Keratinocyte (primary cell): ENCODE results near the gene SLC27A5. TPM values are rescaled to one million over a fixed set of nuclear protein-coding genes. Genes with fewer than 3 reads are reported as not detected.

Experiments used
- DNase-seq: peaks from one replicate; pipeline ENCODE4 v3.0.0-alpha.2; 2011; ENCODE audit warnings: low read depth, missing footprints, low spot score
- FAIRE-seq: peaks from 2 replicates; lab custom pipeline; 2011; peaks lifted over from hg19 to GRCh38; lab: Jason Lieb, UNC
- H2AFZ ChIP-seq: 2 replicates; pipeline ENCODE4 v1.6.0; 2012; ENCODE audit warnings: low read length, control low read depth, inconsistent platforms; ENCODE audit not compliant: control insufficient read depth
- H3K27ac ChIP-seq: 2 replicates; pipeline ENCODE4 v1.5.1; 2011; ENCODE audit warnings: low read length; ENCODE audit not compliant: control insufficient read depth, insufficient read depth
- H3K27me3 ChIP-seq: 3 replicates; pipeline ENCODE4 v1.6.0; 2011; ENCODE audit warnings: low read length; ENCODE audit not compliant: control insufficient read depth, insufficient read depth; ENCODE audit errors: extremely low read depth
- H3K36me3 ChIP-seq, 2 experiments: 2 replicates in 1 of 2; 3 replicates in 1 of 2; pipeline ENCODE4 v1.5.1; 2011; ENCODE audit warnings: low read length in 2 of 2, mild to moderate bottlenecking in 1 of 2; ENCODE audit not compliant: control insufficient read depth in 2 of 2, insufficient read depth in 2 of 2; ENCODE audit errors: extremely low read depth in 1 of 2
- H3K4me1 ChIP-seq: 3 replicates; pipeline ENCODE4 v1.5.1; 2011; ENCODE audit warnings: low read length; ENCODE audit not compliant: control insufficient read depth, insufficient read depth; ENCODE audit errors: extremely low read depth
- H3K4me2 ChIP-seq: 3 replicates; pipeline ENCODE4 v1.6.0; 2011; ENCODE audit warnings: low read depth, low read length; ENCODE audit not compliant: control insufficient read depth, insufficient read depth; ENCODE audit errors: extremely low read depth
- H3K4me3 ChIP-seq, 3 experiments: fragments of 200-600 bp in 1 of 3; sonication (generic) in 1 of 3; 2 replicates in 2 of 3; 3 replicates in 1 of 3; pipeline ENCODE4 v1.5.1; 2011 to 2016; ENCODE audit warnings: low read length in 3 of 3, mild to moderate bottlenecking in 3 of 3, control low read depth in 2 of 3, inconsistent platforms in 1 of 3, low read depth in 1 of 3, mixed read lengths in 1 of 3, mixed run types in 1 of 3, moderate library complexity in 1 of 3; ENCODE audit not compliant: control insufficient read depth in 2 of 3, insufficient read depth in 2 of 3; ENCODE audit errors: extremely low read depth in 1 of 3
- H3K79me2 ChIP-seq: 2 replicates; pipeline ENCODE4 v1.6.0; 2012; ENCODE audit warnings: low read length; ENCODE audit not compliant: control insufficient read depth, insufficient read depth
- H3K9ac ChIP-seq: 3 replicates; pipeline ENCODE4 v1.6.0; 2011; ENCODE audit warnings: low read length; ENCODE audit not compliant: control insufficient read depth, insufficient read depth; ENCODE audit errors: extremely low read depth
- H3K9me1 ChIP-seq: 3 replicates; pipeline ENCODE4 v1.6.0; 2011; ENCODE audit warnings: low read length; ENCODE audit not compliant: control insufficient read depth, insufficient read depth; ENCODE audit errors: extremely low read depth
- H3K9me3 ChIP-seq: 2 replicates; pipeline ENCODE4 v1.5.1; 2012; ENCODE audit warnings: low read depth, low read length; ENCODE audit not compliant: control insufficient read depth
- H4K20me1 ChIP-seq: 3 replicates; pipeline ENCODE4 v1.6.0; 2011; ENCODE audit warnings: low read length; ENCODE audit not compliant: control insufficient read depth, insufficient read depth; ENCODE audit errors: extremely low read depth
- EZH2 ChIP-seq: IDR thresholded peaks from one replicate; pipeline ENCODE4 v1.6.1; 2012; ENCODE audit warnings: inconsistent platforms, mild to moderate bottlenecking, low read length, moderate library complexity
- dilution Hi-C: fragments of 300-500 bp; cut with MboI; formaldehyde crosslinking; loops from one replicate; pipeline ENCODE4 v1.7.0; 2020; ENCODE audit warnings: low sequenced_read_pairs; ENCODE audit not compliant: extremely low pct_ligation_motif_present
- polyA plus RNA-seq, 5 experiments: library from polyadenylated mRNA; depleted of rRNA in 3 of 5; stranded (reverse) in 3 of 5; stranded (forward) in 1 of 5; unstranded in 1 of 5; fragments of >200 nt; gene quantifications; 1 replicate in 1 of 5; 2 replicates in 3 of 5; 3 replicates in 1 of 5; pipeline versions ENCODE4 v1.2.1 to v1.2.3, GENCODE V29; 2011 to 2012; ENCODE audit warnings: missing spikeins in 2 of 5, low read depth in 1 of 5, low replicate concordance in 1 of 5
- TF ChIP-seq, protein P1 (sequence below), 3 experiments: IDR thresholded peaks in 1 of 3; conservative IDR thresholded peaks in 1 of 3; optimal IDR thresholded peaks in 1 of 3; 2 replicates in 2 of 3; 3 replicates in 1 of 3; pipeline versions ENCODE3 to v1.5.1; 2011; ENCODE audit warnings: low read length in 3 of 3, mild to moderate bottlenecking in 3 of 3, moderate library complexity in 2 of 3, control low read depth in 1 of 3, inconsistent platforms in 1 of 3; ENCODE audit not compliant: insufficient read depth in 2 of 3; ENCODE audit errors: extremely low read depth in 1 of 3

SLC27A5 gene
- polyA plus RNA-seq, 1 donor (not counting 4 experiments of a cell fraction or from before 2014, with no cell fraction given) = 13.4 TPM

DNA sequence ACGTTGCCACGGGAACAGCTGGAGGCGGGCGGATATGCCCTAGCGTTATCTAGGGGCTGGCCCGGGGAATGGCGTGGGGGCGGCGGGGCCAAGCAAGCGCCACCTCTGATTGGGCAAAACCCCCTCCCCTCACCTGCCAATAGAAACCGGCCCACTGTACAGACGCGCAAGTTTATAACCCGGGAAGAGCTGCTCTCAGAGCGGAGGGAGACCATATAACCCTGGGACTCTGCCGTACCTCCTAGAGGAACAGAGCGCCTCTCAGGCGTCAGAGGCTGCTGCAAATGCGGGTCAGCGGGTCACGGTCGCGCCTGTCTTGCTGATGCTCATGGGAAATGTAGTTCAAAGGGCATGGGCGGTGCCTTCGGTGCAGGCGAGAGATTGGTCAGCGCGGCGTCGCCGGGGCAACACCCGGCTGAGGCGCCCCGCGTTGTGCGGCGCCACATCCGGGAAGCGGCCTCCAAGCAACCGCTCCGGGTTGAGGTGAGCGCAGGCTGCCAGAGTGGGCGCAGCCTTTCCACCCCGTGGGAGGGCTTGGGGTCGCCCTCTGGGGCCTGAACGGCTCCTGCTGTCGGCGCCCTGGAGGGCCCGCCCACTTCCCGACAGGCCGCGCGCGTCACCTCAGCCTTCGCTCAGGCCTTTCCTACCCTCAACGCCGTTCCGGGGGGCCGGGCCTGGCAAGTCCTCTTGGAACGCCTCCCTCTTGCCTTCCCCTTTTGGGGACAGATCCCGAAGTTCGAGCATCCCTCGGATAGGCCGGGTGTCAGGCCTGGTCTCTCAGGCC is 35.9 kb downstream of the SLC27A5 start, which contains the start of gene ZNF446:
TSS of gene ZNF446 (plus strand) at position 639 of the 784 bp plus-strand sequence. CDS start 867 bp downstream, outside the sequence.
- no peaks in the 10 kb centered on the region for H3K9me3 ChIP-seq
- dilution Hi-C loops = no loop called here
- DNase-seq = peak; percentile 72
- no peaks in the 10 kb centered on the region for H3K79me2 ChIP-seq
- peak within 1 kb of the TSS; percentile 85 for H2AFZ ChIP-seq
- TF ChIP-seq EZH2 = no peak
- peak within 1 kb of the TSS; percentile 63 for H3K27ac ChIP-seq
- peak within 1 kb of the TSS; percentile 80 for H3K9ac ChIP-seq
- FAIRE-seq = peak; percentile 71
- H3K36me3 ChIP-seq = peaks cover 7 to 15% of the 10 kb centered on the region in 2 experiments
- peaks cover 15% of the 10 kb centered on the region for H3K4me1 ChIP-seq
- no peaks in the 10 kb centered on the region for H3K27me3 ChIP-seq
- H3K4me2 ChIP-seq = peak within 1 kb of the TSS; percentile 91
- no peaks in the 10 kb centered on the region for H4K20me1 ChIP-seq
- no peaks in the 10 kb centered on the region for H3K9me1 ChIP-seq
- H3K4me3 ChIP-seq = peak within 1 kb of the TSS; percentile 62 to 83 (median 68)

DNA sequence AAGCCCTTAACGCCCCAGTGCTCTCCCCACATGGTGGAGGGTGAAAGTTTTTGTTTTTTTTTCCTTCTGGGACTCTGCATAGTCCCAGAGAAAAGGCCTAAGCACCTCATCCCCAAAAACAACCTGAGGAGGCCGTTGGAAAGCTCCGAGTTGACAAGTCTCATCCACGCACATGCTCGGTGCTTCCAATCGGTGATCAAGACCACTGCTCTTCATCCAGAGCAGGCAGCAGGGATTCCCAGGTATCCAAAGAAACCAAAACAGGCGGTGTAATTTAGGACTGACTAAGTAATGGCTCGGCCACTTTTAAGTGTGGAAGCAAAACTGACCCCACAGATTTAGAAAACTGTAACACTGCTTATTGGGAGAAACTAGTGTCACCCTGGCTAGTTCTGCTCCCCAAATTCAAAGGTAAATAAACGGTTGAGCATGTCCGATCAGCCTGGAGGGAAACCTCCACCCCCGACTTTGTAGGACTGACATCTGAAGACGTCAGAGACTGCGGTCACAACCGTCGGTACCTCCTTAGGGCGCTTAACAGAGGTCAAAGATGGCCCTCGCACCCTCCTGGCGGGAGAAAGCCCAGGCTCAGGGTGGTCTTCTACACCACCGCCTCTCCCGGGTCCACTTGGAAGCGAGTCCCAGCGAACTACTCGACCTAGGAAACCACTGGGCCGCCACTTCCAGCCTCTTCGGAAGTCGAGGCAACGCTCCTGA is 36.6 kb downstream of the SLC27A5 start:
- peaks cover 7 to 12% of the 10 kb centered on the region in 2 experiments for H3K36me3 ChIP-seq
- H3K9me1 ChIP-seq = no peaks in the 10 kb centered on the region
- H3K27me3 ChIP-seq = no peaks in the 10 kb centered on the region
- H3K27ac ChIP-seq = peak overlapping the region; percentile 63
- no peaks in the 10 kb centered on the region for H3K9me3 ChIP-seq
- dilution Hi-C loops = no loop called here
- H3K4me3 ChIP-seq = peak overlapping the region; percentile 62 to 83 (median 68)
- FAIRE-seq = no peak
- no peak overlapping the region for H2AFZ ChIP-seq
- H4K20me1 ChIP-seq = no peaks in the 10 kb centered on the region
- peak overlapping the region; percentile 80 for H3K9ac ChIP-seq
- peaks cover 15% of the 10 kb centered on the region for H3K4me1 ChIP-seq
- H3K79me2 ChIP-seq = no peaks in the 10 kb centered on the region
- TF ChIP-seq, protein P1, sequence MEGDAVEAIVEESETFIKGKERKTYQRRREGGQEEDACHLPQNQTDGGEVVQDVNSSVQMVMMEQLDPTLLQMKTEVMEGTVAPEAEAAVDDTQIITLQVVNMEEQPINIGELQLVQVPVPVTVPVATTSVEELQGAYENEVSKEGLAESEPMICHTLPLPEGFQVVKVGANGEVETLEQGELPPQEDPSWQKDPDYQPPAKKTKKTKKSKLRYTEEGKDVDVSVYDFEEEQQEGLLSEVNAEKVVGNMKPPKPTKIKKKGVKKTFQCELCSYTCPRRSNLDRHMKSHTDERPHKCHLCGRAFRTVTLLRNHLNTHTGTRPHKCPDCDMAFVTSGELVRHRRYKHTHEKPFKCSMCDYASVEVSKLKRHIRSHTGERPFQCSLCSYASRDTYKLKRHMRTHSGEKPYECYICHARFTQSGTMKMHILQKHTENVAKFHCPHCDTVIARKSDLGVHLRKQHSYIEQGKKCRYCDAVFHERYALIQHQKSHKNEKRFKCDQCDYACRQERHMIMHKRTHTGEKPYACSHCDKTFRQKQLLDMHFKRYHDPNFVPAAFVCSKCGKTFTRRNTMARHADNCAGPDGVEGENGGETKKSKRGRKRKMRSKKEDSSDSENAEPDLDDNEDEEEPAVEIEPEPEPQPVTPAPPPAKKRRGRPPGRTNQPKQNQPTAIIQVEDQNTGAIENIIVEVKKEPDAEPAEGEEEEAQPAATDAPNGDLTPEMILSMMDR (optimal IDR thresholded peaks at IDR 0.05 in 1 of 3, IDR thresholded peaks at IDR 0.05 in 1 of 3, conservative IDR thresholded peaks at IDR 0.05 in 1 of 3; ENCODE audit: extremely low read depth in 1 of 3, insufficient read depth in 2 of 3, low read length in 3 of 3) = no peak
- no peak for TF ChIP-seq EZH2
- no peak for DNase-seq
- H3K4me2 ChIP-seq = peak overlapping the region; percentile 91
